SU-DHL-6 (cell line): ENCODE measurements around the gene MYLK.
A peak's percentile ranks its signal among the peaks of the same experiment; 100 is the strongest.

Experiments used
- EZH2phosphoT487 ChIP-seq: fragments of 200-600 bp; sonication (generic), shearing (Covaris generic); conservative IDR thresholded peaks from 2 replicates; pipeline ENCODE4 v1.6.1; 2018; ENCODE audit warnings: mild to moderate bottlenecking, antibody characterized with exemption, low read length, moderate library complexity, mixed read lengths
- TF ChIP-seq, protein P1 (sequence below): fragments of 200-600 bp; sonication (generic); IDR thresholded peaks from one replicate; pipeline ENCODE4 v1.5.1; 2017; ENCODE audit warnings: antibody characterized with exemption, mild to moderate bottlenecking, low read length, moderate library complexity; ENCODE audit not compliant: insufficient read depth, poor library complexity, severe bottlenecking

- TF ChIP-seq, protein P1, sequence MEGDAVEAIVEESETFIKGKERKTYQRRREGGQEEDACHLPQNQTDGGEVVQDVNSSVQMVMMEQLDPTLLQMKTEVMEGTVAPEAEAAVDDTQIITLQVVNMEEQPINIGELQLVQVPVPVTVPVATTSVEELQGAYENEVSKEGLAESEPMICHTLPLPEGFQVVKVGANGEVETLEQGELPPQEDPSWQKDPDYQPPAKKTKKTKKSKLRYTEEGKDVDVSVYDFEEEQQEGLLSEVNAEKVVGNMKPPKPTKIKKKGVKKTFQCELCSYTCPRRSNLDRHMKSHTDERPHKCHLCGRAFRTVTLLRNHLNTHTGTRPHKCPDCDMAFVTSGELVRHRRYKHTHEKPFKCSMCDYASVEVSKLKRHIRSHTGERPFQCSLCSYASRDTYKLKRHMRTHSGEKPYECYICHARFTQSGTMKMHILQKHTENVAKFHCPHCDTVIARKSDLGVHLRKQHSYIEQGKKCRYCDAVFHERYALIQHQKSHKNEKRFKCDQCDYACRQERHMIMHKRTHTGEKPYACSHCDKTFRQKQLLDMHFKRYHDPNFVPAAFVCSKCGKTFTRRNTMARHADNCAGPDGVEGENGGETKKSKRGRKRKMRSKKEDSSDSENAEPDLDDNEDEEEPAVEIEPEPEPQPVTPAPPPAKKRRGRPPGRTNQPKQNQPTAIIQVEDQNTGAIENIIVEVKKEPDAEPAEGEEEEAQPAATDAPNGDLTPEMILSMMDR, result no peak
- TF ChIP-seq EZH2phosphoT487, result 0 out of 2 replicates have a peak, but pooled peaks have one; percentile 27
Observed at GRCh38 chr3:123584284-123584987, 299.7 kb downstream of the MYLK start.
